CD4-positive, alpha-beta T cell treated with Interleukin-2 at 100 ng/mL for 4 hours (primary cell): Measurements from ENCODE around the gene NIPBL.
"Not testable (repeated sequence)": the region's sequence is repeated elsewhere in the genome, so short reads cannot be mapped to it uniquely, and the experiment has no call there.

Experiments used
- DNase-seq: peaks from one replicate; pipeline ENCODE4 v3.0.0-alpha.2; 2020; ENCODE audit warnings: low spot score

The NIPBL gene

DNA sequence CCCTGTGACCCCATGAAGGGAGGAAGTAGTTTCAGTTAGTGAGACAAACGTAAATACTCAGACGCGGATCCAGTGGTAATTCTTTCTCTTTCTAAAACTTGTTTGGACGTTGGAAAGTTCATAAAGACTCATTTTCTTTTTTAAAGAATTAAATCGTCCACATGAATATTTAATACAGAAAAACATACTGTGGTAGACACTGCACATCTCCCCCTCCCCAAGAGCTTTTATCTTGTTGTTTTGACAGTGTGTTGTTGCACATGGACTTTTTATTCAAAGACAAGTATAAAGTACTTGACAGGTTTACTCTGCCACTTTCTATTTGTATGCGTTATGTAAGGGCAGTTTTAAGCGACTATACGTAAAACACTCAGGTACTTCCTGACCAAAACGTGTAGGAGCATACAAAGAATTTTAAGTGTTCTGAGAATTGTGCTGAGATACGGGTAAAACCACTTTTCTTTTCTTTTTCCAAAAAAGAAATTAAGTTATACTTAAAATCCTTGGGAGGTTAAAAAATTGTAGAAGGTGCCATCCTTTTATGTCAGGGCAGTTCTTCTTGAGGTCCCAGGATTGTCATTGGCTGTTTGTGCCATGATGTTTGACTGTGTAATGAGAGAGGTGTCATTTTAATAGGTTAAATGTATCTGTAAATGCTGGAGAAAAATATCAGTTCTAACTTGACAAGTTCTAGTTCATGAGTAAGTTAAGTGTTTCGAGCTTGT, 1.3 kb downstream of the NIPBL start:
- DNase-seq, result peak; percentile 47

GRCh38 chr5:36878392-36879082, 2.0 kb downstream of the NIPBL start:
- DNase-seq, result no peak

DNA sequence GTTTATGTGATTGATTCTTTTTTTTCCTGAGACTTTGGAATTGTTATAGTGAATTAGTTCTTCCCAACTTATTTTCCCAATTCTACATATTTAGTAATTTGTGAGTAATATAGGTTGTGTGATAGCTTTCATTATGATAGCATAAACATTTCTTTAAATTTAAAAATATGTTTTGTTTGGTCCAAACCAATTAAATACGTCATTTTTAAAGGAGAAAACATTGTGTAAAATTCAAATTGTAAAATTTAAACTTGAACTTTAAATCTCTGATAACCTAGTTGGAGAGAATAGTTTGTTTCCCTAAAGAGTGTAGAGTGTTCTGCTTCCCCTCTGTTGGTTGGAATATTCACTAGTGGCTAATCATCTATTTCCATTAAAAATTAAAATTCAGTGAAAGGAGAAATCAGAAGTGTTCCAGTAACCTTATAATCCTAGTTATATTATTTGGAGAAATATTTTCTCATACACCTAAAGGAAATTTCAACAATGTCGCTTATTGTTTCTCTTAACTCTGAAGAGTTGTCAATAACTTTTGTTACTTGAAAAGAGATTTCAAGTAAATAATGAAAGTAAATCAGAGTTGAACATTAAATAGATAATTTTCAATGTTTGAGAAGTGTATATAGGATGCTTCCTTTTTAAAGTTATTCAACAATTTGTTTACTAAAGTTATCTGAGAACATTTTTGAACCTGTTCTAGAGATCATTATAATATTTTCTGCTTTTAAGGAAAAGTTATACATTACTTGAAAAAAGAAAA, 2.9 kb downstream of the NIPBL start:
- no peak for DNase-seq

- no peak for DNase-seq
These were observed 4.2 kb downstream of the NIPBL start for GRCh38 chr5:36880761-36881160.

GRCh38 chr5:36881304-36881703, 4.7 kb downstream of the NIPBL start:
- no peak for DNase-seq

GRCh38 chr5:36881807-36882206, 5.2 kb downstream of the NIPBL start:
- DNase-seq, result no peak

GRCh38 chr5:36882250-36882649, 5.7 kb downstream of the NIPBL start:
- DNase-seq, result no peak

GRCh38 chr5:36883894-36884462, 7.4 kb downstream of the NIPBL start:
- DNase-seq, result no peak

DNA sequence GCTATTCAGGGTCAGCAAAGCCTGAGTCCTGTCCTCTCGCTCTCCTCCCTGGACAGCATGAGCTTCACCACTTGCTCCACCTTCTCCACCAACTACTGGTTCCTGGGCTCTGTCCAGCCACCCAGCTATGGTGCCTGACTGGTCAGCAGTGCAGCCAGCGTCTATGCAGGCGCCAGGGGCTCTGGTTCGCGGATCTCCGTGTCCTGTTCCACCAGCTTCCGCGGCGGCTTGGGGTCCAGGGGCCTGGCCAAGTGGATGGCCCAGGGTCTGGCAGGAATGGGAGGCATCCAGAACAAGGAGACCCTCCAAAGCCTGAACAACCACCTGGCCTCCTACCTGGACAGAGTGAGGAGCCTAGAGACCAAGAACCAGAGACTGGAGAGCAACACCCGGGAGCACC, 8.6 kb downstream of the NIPBL start:
- DNase-seq, result no peak

DNA sequence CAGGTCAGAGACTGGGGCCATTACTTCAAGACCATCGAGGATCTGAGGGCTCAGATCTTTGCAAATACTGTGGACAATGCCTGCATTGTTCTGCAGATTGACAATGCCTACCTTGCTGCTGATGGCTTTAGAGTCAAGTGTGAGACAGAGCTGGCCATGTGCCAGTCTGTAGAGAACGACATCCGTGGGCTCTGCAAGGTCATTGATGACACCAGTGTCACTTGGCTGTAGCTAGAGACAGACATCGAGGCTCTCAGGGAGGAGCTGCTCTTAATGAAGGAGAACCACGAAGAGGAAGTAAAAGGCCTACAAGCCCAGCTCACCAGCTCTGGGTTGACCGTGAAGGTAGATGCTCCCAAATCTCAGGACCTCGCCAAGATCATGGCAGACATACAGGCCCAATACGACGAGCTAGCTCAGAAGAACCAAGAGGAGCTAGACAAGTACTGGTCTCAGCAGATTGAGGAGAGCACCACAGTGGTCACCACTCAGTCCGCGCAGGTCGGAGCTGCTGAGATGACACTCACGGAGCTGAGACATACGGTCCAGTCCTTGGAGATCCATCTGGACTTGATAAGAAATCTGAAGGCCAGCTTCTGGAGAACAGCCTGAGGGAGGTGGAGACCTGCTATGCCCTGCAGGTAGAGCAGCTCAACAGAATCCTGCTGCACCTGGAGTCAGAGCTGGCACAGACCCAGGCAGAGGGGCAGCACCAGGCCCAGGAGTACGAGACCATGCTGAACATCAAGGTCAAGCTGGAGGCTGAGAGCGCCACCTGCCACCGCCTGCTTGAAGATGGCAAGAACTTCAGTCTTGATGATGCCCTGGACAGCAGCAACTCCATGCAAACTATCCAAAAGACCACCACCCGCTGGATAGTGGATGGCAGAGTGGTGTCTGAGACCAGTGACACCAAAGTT, 9.3 kb downstream of the NIPBL start:
- no peak for DNase-seq

GRCh38 chr5:36886791-36887190, 10.2 kb downstream of the NIPBL start:
- no peak for DNase-seq

- no peak for DNase-seq
These were observed 11.0 kb downstream of the NIPBL start for GRCh38 chr5:36887532-36887931.

DNA sequence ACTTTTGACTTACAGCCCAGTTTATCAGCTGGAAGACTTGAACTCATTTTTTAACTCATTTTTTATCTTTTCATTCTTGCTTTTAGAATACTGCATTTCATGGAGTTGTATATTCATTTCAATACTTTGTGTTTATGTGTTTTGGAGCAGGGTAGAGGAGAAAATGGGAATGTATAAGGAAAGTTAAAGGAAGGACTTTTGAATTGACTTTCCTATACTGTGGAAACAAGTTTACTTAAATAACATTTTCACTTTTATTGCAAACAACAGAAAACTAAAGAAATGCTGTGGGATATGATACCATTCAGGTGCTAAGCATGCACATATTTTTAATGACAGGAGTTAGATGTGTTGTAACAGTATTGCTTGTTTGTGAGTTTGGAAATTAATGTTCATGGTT, 11.7 kb downstream of the NIPBL start:
- no peak for DNase-seq

DNA sequence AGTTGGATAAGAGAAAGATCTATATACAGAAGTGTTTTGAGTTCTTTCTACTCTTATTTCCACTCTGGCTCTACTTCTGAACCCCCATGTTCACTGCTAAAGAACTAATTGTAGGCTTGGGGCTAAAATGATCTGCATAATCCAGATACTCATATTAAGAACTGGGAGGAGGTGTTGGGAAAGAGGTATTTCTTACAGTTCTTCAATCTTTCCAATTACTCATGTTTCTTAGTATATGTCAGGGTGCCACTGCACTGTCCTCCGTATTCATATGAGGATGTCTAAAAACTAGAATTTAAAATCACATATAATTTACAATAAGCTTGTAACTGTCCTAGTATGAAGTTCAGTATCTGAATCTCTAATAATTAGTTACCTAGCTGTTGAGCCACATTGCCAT, 12.7 kb downstream of the NIPBL start:
- no peak for DNase-seq

- DNase-seq, result no peak
These were observed 14.7 kb downstream of the NIPBL start for GRCh38 chr5:36891266-36891665.

GRCh38 chr5:36892085-36892830, 15.7 kb downstream of the NIPBL start:
- DNase-seq, result not testable (repeated sequence)

- no peak for DNase-seq
These were observed 18.4 kb downstream of the NIPBL start for GRCh38 chr5:36894954-36895353.

DNA sequence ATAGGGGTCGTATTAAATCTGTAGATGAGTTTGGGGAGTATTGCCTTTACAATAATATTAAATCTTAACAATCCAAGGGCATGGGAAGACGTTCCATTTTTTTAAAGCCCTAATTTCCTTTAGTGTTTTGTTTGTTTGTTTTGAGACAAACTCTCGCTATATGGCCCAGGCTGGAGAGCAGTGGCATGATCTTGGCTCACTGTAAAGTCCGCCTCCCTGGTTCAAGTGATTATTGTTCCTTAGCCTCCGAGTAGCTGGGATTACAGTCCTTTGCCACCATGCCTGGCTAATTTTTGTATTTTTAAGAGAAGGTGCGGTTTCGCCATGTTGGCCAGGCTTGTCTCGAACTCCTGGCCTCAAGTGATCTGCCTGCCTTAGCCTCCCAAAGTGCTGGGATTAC, 19.9 kb downstream of the NIPBL start:
- no peak for DNase-seq

GRCh38 chr5:36897616-36898015, 21.0 kb downstream of the NIPBL start:
- no peak for DNase-seq

DNA sequence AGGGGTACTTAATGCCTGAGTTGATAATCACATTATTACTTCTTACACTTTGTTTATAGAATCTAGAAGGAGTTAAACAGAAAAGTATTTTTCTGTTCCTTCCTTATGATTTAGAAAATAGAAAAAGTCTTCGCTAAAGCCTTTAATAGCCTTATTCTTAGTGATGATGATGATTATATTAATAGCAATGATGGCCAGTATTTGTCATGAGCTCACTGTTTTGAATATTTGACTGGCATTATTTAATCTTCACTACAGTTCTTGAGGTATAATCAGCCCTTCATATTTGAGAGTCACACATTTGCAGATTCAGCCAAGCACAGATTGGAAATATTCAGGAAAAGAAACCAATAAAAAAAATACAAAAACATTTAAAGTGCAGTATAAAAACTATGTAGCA, 23.3 kb downstream of the NIPBL start:
- DNase-seq, result no peak

GRCh38 chr5:36900283-36900682, 23.7 kb downstream of the NIPBL start:
- no peak for DNase-seq
